Measurements from ENCODE around the gene FIZ1.

Gene FIZ1

GRCh38 chr19:55642153-55643002 is 43.1 kb upstream of the FIZ1 start:
- Histone ChIP-seq H3F3A (ENCODE audit: low read depth) (no peaks in the 10 kb centered on the region), H3K4me2 (ENCODE audit: low read depth, low read length, poor library complexity, severe bottlenecking) (peak overlapping the region; percentile 100), H3K36me3 (ENCODE audit: insufficient read depth, low read length) (no peaks in the 10 kb centered on the region; the same call in 1 of the 2 replicates), H3K4me3 (ENCODE audit: low read length, poor library complexity, severe bottlenecking) (peak overlapping the region; percentile 96), H3K9me3 (ENCODE audit: insufficient read depth, low read depth, low read length) (no peaks in the 10 kb centered on the region), H3K9ac (ENCODE audit: low read depth, low read length, poor library complexity, severe bottlenecking) (peak overlapping the region; percentile 85), H4K20me1 (ENCODE audit: insufficient read depth, low read length, poor library complexity, severe bottlenecking) (peaks cover 4% of the 10 kb centered on the region), H3K27me3 (ENCODE audit: insufficient read depth, low read length, poor library complexity, severe bottlenecking) (no peaks in the 10 kb centered on the region), H2AFZ (ENCODE audit: low read length) (no peak overlapping the region), H3K79me2 (ENCODE audit: insufficient read depth, low read length) (peaks cover 65% of the 10 kb centered on the region), H3K4me1 (ENCODE audit: insufficient read depth, low read length, poor library complexity, severe bottlenecking) (peaks cover 35% of the 10 kb centered on the region), H3K9me2 (replicated peaks; ENCODE audit: low read depth, low read length) (no peaks in the 10 kb centered on the region)
- TF ChIP-seq CTCF (conservative IDR thresholded peaks at IDR 0.05; ENCODE audit: low read length) = no peak
- TF ChIP-seq EZH2phosphoT487 (IDR thresholded peaks at IDR 0.05; ENCODE audit: borderline replicate concordance) = no peak

- peaks cover 34% of the 10 kb centered on the region for H3K4me1 ChIP-seq (ENCODE audit: insufficient read depth, low read length, poor library complexity, severe bottlenecking)
- peak overlapping the region; percentile 73 for H2AFZ ChIP-seq (ENCODE audit: low read length)
- H3K36me3 ChIP-seq (ENCODE audit: insufficient read depth, low read length) = no peaks in the 10 kb centered on the region; the same call in 1 of the 2 replicates
- TF ChIP-seq EZH2phosphoT487 (IDR thresholded peaks at IDR 0.05; ENCODE audit: borderline replicate concordance) (no peak), CTCF (conservative IDR thresholded peaks at IDR 0.05; ENCODE audit: low read length) (no peak)
- H3K4me2 ChIP-seq (ENCODE audit: low read depth, low read length, poor library complexity, severe bottlenecking) = peak overlapping the region; percentile 100
- H3F3A ChIP-seq (ENCODE audit: low read depth) = no peaks in the 10 kb centered on the region
- no peaks in the 10 kb centered on the region for H3K9me2 ChIP-seq (replicated peaks; ENCODE audit: low read depth, low read length)
- peaks cover 4% of the 10 kb centered on the region for H4K20me1 ChIP-seq (ENCODE audit: insufficient read depth, low read length, poor library complexity, severe bottlenecking)
- H3K27me3 ChIP-seq (ENCODE audit: insufficient read depth, low read length, poor library complexity, severe bottlenecking) = no peaks in the 10 kb centered on the region
- peaks cover 60% of the 10 kb centered on the region for H3K79me2 ChIP-seq (ENCODE audit: insufficient read depth, low read length)
- H3K9me3 ChIP-seq (ENCODE audit: insufficient read depth, low read depth, low read length) = no peaks in the 10 kb centered on the region
- peak overlapping the region; percentile 96 for H3K4me3 ChIP-seq (ENCODE audit: low read length, poor library complexity, severe bottlenecking)
- H3K9ac ChIP-seq (ENCODE audit: low read depth, low read length, poor library complexity, severe bottlenecking) = peak overlapping the region; percentile 85
Observed at GRCh38 chr19:55641426-55642152, 42.3 kb upstream of the FIZ1 start.

- Histone ChIP-seq H3K79me2 (ENCODE audit: insufficient read depth, low read length) (peaks cover 68% of the 10 kb centered on the region), H2AFZ (ENCODE audit: low read length) (peak within 1 kb of the TSS; percentile 73), H3F3A (ENCODE audit: low read depth) (no peaks in the 10 kb centered on the region), H3K9ac (ENCODE audit: low read depth, low read length, poor library complexity, severe bottlenecking) (peak within 1 kb of the TSS; percentile 85), H3K9me3 (ENCODE audit: insufficient read depth, low read depth, low read length) (no peaks in the 10 kb centered on the region), H3K27me3 (ENCODE audit: insufficient read depth, low read length, poor library complexity, severe bottlenecking) (no peaks in the 10 kb centered on the region), H3K4me1 (ENCODE audit: insufficient read depth, low read length, poor library complexity, severe bottlenecking) (peaks cover 42% of the 10 kb centered on the region), H3K36me3 (ENCODE audit: insufficient read depth, low read length) (no peaks in the 10 kb centered on the region; the same call in 1 of the 2 replicates), H4K20me1 (ENCODE audit: insufficient read depth, low read length, poor library complexity, severe bottlenecking) (peaks cover 5% of the 10 kb centered on the region), H3K9me2 (replicated peaks; ENCODE audit: low read depth, low read length) (no peaks in the 10 kb centered on the region), H3K4me3 (ENCODE audit: low read length, poor library complexity, severe bottlenecking) (peak within 1 kb of the TSS; percentile 96), H3K4me2 (ENCODE audit: low read depth, low read length, poor library complexity, severe bottlenecking) (peak within 1 kb of the TSS; percentile 100)
- no peak for TF ChIP-seq CTCF (conservative IDR thresholded peaks at IDR 0.05; ENCODE audit: low read length)
- TF ChIP-seq EZH2phosphoT487 (IDR thresholded peaks at IDR 0.05; ENCODE audit: borderline replicate concordance) = no peak
Observed at GRCh38 chr19:55640577-55641425, 41.5 kb upstream of the FIZ1 start, which contains the start of gene ZNF580. TSS of gene ZNF580 (plus strand) at chr19:55641002. CDS start at chr19:55642509, 1,507 bp downstream.

Measured in Loucy (cell line).